Measurements from ENCODE around the gene TNFSF15. TPM values are rescaled to one million over a fixed set of nuclear protein-coding genes. Genes with fewer than 3 reads are reported as not detected.

The TNFSF15 gene
- total RNA-seq, 1 donor from 2014 or later, result not detected

DNA sequence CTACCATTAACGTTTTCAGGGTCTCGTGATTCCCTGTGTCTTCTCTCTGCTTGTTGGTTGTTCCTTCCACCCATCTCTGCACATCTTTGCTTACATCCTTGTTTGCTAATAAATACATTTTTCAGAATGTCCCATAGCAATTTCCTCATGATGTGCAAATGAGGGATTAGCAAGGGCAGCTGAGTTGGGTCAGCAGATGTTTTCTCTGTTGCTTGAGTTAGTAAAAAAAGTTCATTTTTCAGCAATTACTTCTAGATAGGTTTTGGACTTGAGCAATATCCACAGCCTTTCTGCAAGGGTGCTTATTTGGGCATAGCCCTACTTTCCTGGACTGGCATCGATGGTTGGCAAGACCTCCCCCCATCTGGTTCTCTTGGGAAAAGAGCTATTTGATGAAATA lies 4.8 kb upstream of the TNFSF15 start:
- no peak overlapping the region for H3K27ac Mint-ChIP-seq
- peaks cover 7% of the 10 kb centered on the region for H3K4me1 Mint-ChIP-seq
- H3K36me3 ChIP-seq, result no peaks in the 10 kb centered on the region
- H3K27ac ChIP-seq, result no peak overlapping the region
- H3K9me3 Mint-ChIP-seq, result no peaks in the 10 kb centered on the region
- no peak overlapping the region for H3K4me3 Mint-ChIP-seq
- H3K9me3 ChIP-seq (ENCODE audit: low read depth), result no peaks in the 10 kb centered on the region
- H3F3A ChIP-seq (ENCODE audit: low read depth), result no peaks in the 10 kb centered on the region
- no peaks in the 10 kb centered on the region for H3K36me3 Mint-ChIP-seq
- H3K27me3 Mint-ChIP-seq (ENCODE audit: insufficient read depth, low read depth), result no peaks in the 10 kb centered on the region
- H3K79me2 ChIP-seq (ENCODE audit: low read depth), result no peaks in the 10 kb centered on the region
- H3K9ac ChIP-seq, result no peak overlapping the region
- H2AFZ ChIP-seq (replicated peaks), result no peak overlapping the region
- no peak overlapping the region for H3K4me2 ChIP-seq
- H3K4me1 ChIP-seq, result no peaks in the 10 kb centered on the region
- TF ChIP-seq, protein P1, sequence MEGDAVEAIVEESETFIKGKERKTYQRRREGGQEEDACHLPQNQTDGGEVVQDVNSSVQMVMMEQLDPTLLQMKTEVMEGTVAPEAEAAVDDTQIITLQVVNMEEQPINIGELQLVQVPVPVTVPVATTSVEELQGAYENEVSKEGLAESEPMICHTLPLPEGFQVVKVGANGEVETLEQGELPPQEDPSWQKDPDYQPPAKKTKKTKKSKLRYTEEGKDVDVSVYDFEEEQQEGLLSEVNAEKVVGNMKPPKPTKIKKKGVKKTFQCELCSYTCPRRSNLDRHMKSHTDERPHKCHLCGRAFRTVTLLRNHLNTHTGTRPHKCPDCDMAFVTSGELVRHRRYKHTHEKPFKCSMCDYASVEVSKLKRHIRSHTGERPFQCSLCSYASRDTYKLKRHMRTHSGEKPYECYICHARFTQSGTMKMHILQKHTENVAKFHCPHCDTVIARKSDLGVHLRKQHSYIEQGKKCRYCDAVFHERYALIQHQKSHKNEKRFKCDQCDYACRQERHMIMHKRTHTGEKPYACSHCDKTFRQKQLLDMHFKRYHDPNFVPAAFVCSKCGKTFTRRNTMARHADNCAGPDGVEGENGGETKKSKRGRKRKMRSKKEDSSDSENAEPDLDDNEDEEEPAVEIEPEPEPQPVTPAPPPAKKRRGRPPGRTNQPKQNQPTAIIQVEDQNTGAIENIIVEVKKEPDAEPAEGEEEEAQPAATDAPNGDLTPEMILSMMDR (IDR thresholded peaks at IDR 0.05), result no peak
- no peak for TF ChIP-seq EZH2phosphoT487 (IDR thresholded peaks at IDR 0.05)
- TF ChIP-seq EZH2 (IDR thresholded peaks at IDR 0.05), result no peak
- H3K4me3 ChIP-seq, result no peak overlapping the region
- H4K20me1 ChIP-seq (ENCODE audit: low read depth), result no peaks in the 10 kb centered on the region
- DNase-seq (ENCODE audit: low spot score), result no peak
- no peaks in the 10 kb centered on the region for H3K27me3 ChIP-seq

DNA sequence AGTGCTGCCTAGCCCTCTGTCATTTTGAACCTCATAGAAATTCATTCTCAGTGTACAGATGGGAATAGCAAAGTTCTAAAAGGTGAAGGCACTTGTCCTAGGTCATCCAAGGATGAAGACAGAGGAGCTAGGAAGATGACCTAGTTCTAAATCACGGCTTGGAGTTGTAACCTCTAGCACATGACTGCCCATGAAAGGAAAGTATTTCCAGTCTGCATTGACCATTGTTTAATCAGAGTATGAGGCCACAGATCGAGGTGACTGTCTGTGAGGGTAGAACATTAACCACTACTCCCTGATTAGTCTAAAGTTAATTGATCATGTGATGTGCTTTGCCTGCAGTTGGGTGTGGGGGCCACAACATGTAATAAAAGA lies 674 bp upstream of the TNFSF15 start:
- DNase-seq (ENCODE audit: low spot score), result no peak
- no peak overlapping the region for H2AFZ ChIP-seq (replicated peaks)
- H3K79me2 ChIP-seq (ENCODE audit: low read depth), result no peaks in the 10 kb centered on the region
- no peaks in the 10 kb centered on the region for H3K9me3 Mint-ChIP-seq
- TF ChIP-seq EZH2 (IDR thresholded peaks at IDR 0.05), result no peak
- TF ChIP-seq, protein P1 (IDR thresholded peaks at IDR 0.05), result no peak
- no peak for TF ChIP-seq EZH2phosphoT487 (IDR thresholded peaks at IDR 0.05)
- H3K36me3 ChIP-seq, result no peaks in the 10 kb centered on the region
- H3F3A ChIP-seq (ENCODE audit: low read depth), result no peaks in the 10 kb centered on the region
- H3K27me3 ChIP-seq, result no peaks in the 10 kb centered on the region
- no peaks in the 10 kb centered on the region for H3K9me3 ChIP-seq (ENCODE audit: low read depth)
- H4K20me1 ChIP-seq (ENCODE audit: low read depth), result no peaks in the 10 kb centered on the region
- peaks cover 8% of the 10 kb centered on the region for H3K4me1 ChIP-seq
- no peak overlapping the region for H3K4me3 ChIP-seq
- no peak overlapping the region for H3K4me2 ChIP-seq
- H3K4me3 Mint-ChIP-seq, result no peak overlapping the region
- no peak overlapping the region for H3K9ac ChIP-seq
- peaks cover 18% of the 10 kb centered on the region for H3K4me1 Mint-ChIP-seq
- no peak overlapping the region for H3K27ac ChIP-seq
- H3K27me3 Mint-ChIP-seq (ENCODE audit: insufficient read depth, low read depth), result peaks cover 4% of the 10 kb centered on the region
- no peaks in the 10 kb centered on the region for H3K36me3 Mint-ChIP-seq
- no peak overlapping the region for H3K27ac Mint-ChIP-seq

DNA sequence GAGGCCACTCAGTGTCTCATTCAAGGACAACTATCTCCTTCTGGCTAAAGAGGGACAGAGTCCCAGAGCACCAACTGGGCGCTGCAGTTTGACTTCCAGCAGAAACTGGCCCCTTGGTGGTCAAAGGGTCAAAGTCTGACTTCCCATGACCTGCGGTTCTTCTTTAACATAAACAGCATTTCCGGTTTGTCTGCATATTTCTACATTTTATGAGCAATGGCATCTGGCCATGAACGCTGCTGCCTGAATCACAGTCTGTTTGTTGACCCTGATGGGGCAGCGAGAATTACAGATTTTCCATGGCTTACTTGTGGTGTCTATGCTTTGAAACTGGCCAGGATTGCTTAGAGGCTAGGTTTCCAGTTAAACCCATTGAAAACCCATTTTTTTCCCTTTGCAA lies 1.3 kb downstream of the TNFSF15 start:
- H3K79me2 ChIP-seq (ENCODE audit: low read depth), result no peaks in the 10 kb centered on the region
- H3K36me3 ChIP-seq, result no peaks in the 10 kb centered on the region
- TF ChIP-seq EZH2phosphoT487 (IDR thresholded peaks at IDR 0.05) (no peak), EZH2 (IDR thresholded peaks at IDR 0.05) (no peak)
- TF ChIP-seq, protein P1 (IDR thresholded peaks at IDR 0.05), result no peak
- Mint-ChIP-seq H3K27me3 (ENCODE audit: insufficient read depth, low read depth) (peaks cover 4% of the 10 kb centered on the region), H3K36me3 (no peaks in the 10 kb centered on the region), H3K4me1 (peaks cover 20% of the 10 kb centered on the region), H3K9me3 (no peaks in the 10 kb centered on the region), H3K4me3 (no peak overlapping the region), H3K27ac (no peak overlapping the region)
- H3K9me3 ChIP-seq (ENCODE audit: low read depth), result no peaks in the 10 kb centered on the region
- no peaks in the 10 kb centered on the region for H4K20me1 ChIP-seq (ENCODE audit: low read depth)
- H3K9ac ChIP-seq, result no peak overlapping the region
- no peak for DNase-seq (ENCODE audit: low spot score)
- H3K27ac ChIP-seq, result no peak overlapping the region
- no peak overlapping the region for H3K4me2 ChIP-seq
- no peak overlapping the region for H2AFZ ChIP-seq (replicated peaks)
- no peaks in the 10 kb centered on the region for H3K27me3 ChIP-seq
- H3K4me1 ChIP-seq, result peaks cover 12% of the 10 kb centered on the region
- no peaks in the 10 kb centered on the region for H3F3A ChIP-seq (ENCODE audit: low read depth)
- no peak overlapping the region for H3K4me3 ChIP-seq

Measured in neural progenitor cell (in vitro differentiated cells).